Ovary (tissue), 9 donors: ENCODE data around the gene ALPK3. TPM values are rescaled to one million over a fixed set of nuclear protein-coding genes. Genes with fewer than 3 reads are reported as not detected.

Experiments
- DNase-seq, 5 donors: peaks; one replicate each; pipeline ENCODE4 v3.0.0-alpha.2; 2019 to 2020
- H3K27ac ChIP-seq, 2 donors: fragments of 200-600 bp; one replicate each; pipeline versions ENCODE4 v1.5.1 to v1.8.0; 2019 to 2022
- H3K27me3 ChIP-seq: fragments of 200-600 bp; one replicate; pipeline ENCODE4 v1.8.0; 2022
- H3K36me3 ChIP-seq: fragments of 200-600 bp; sonication (generic); one replicate; pipeline ENCODE4 v1.5.1; 2019
- H3K4me1 ChIP-seq: one replicate; pipeline ENCODE4 v1.8.1; 2013; ENCODE audit warnings: mild to moderate bottlenecking, moderate library complexity; ENCODE audit not compliant: insufficient read depth
- H3K4me3 ChIP-seq: fragments of 200-600 bp; sonication (generic); one replicate; pipeline ENCODE4 v1.5.1; 2017
- H3K9me3 ChIP-seq, 2 donors: fragments of 200-600 bp in 1 of 2; sonication (generic) in 1 of 2; one replicate each; pipeline versions ENCODE4 v1.5.1 to v1.8.1; 2013 to 2019; ENCODE audit warnings: mild to moderate bottlenecking in 1 of 2, moderate library complexity in 1 of 2
- EP300 ChIP-seq: sonication (generic); formaldehyde crosslinking; IDR thresholded peaks from one replicate; pipeline ENCODE4 v1.6.1; 2017; ENCODE audit warnings: antibody characterized with exemption
- POLR2A ChIP-seq: fragments of 450-650 bp; IDR thresholded peaks from one replicate; pipeline ENCODE4 v1.6.1; 2017; ENCODE audit warnings: antibody characterized with exemption, mild to moderate bottlenecking, moderate library complexity
- WGBS, 3 donors: extraction: QIAGEN DNeasy Blood & Tissue Kit in 1 of 3; methylation state at CpG; one replicate each; pipeline versions ENCODE4 v1.1.5 to v1.1.7; 2013 to 2017; 5-methylcytosine and 5-hydroxymethylcytosine counted together
- intact Hi-C, 4 donors: fragments of 100-400 bp; cut with DNase I; formaldehyde crosslinking; loops; one replicate each; pipeline versions ENCODE4 v1.11.0 to v1.15.1; 2022 to 2023
- polyA plus RNA-seq, 2 donors: library from polyadenylated mRNA; stranded (reverse); fragments of 200-250 nt in 1 of 2; fragments of 350-450 nt in 1 of 2; fragmentation: Illumina TruSeq in 1 of 2; extraction: RNeasy Lipid Tissue Mini Kit (QIAGEN cat#74804) in 1 of 2; gene quantifications; one replicate each; pipeline ENCODE4 v1.2.3, GENCODE V29; 2013 to 2014
- total RNA-seq, 7 donors: library from RNA; depleted of rRNA in 2 of 7; stranded (reverse); fragments of >200 nt in 2 of 7; fragmentation: NEBNext Ultra II Directional in 3 of 7; extraction: Animal tissue kit (Norgen Biotek cat#: 25700) in 3 of 7; gene quantifications; one replicate each; pipeline versions ENCODE4 v1.1.0 to v1.2.4, GENCODE V29; 2016 to 2023
- TF ChIP-seq, protein P1 (sequence below), 3 donors: fragments of 450-650 bp in 2 of 3; fragments of 200-600 bp in 1 of 3; IDR thresholded peaks; one replicate each; pipeline versions ENCODE4 v1.5.1 to v1.8.0; 2016 to 2022; ENCODE audit warnings: antibody characterized with exemption in 3 of 3, mild to moderate bottlenecking in 1 of 3
- donor health status: DM: no; HTN: no; CAD: no; lungs with moderate emphysema.
- donor health status: DM: no; HTN: no; CAD: no.
- donor health status: Bipolar disorder and iron deficiency.
- donor health status: DM: yes; HTN: yes; CAD: no.
- donor health status: DM: no; HTN: no; CAD: no.
- donor health status: DM: yes; HTN: yes; CAD: no.

The ALPK3 gene
- total and polyA plus RNA-seq, 9 donors: 0.48 to 2.8 (median 1.0) TPM

- no peaks in the 10 kb centered on the region for H3K36me3 ChIP-seq
- 96 to 97% (median 96%) methylated on average over 1 of the region's 1 CpG for WGBS, 3 donors
- DNase-seq: no peak
- H3K9me3 ChIP-seq: no peaks in the 10 kb centered on the region
- H3K27ac ChIP-seq: no peak overlapping the region
- H3K4me1 ChIP-seq: no peaks in the 10 kb centered on the region
- TF ChIP-seq, protein P1, sequence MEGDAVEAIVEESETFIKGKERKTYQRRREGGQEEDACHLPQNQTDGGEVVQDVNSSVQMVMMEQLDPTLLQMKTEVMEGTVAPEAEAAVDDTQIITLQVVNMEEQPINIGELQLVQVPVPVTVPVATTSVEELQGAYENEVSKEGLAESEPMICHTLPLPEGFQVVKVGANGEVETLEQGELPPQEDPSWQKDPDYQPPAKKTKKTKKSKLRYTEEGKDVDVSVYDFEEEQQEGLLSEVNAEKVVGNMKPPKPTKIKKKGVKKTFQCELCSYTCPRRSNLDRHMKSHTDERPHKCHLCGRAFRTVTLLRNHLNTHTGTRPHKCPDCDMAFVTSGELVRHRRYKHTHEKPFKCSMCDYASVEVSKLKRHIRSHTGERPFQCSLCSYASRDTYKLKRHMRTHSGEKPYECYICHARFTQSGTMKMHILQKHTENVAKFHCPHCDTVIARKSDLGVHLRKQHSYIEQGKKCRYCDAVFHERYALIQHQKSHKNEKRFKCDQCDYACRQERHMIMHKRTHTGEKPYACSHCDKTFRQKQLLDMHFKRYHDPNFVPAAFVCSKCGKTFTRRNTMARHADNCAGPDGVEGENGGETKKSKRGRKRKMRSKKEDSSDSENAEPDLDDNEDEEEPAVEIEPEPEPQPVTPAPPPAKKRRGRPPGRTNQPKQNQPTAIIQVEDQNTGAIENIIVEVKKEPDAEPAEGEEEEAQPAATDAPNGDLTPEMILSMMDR (IDR thresholded peaks at IDR 0.05): no peak
- no peak for TF ChIP-seq POLR2A
- TF ChIP-seq EP300: no peak
- H3K27me3 ChIP-seq: no peaks in the 10 kb centered on the region
- H3K4me3 ChIP-seq: no peak overlapping the region
- intact Hi-C loops: no loop called here
Measured at GRCh38 chr15:84846269-84846668, 29.1 kb downstream of the ALPK3 start.

GRCh38 chr15:84847382-84847781 is 30.2 kb downstream of the ALPK3 start:
- Histone ChIP-seq H3K36me3 (no peaks in the 10 kb centered on the region), H3K4me3 (no peak overlapping the region), H3K9me3 (no peaks in the 10 kb centered on the region), H3K27ac (no peak overlapping the region), H3K27me3 (no peaks in the 10 kb centered on the region), H3K4me1 (no peaks in the 10 kb centered on the region)
- intact Hi-C loops: no loop called here
- DNase-seq: no peak
- TF ChIP-seq EP300: no peak
- TF ChIP-seq, protein P1 (IDR thresholded peaks at IDR 0.05): no peak

DNA sequence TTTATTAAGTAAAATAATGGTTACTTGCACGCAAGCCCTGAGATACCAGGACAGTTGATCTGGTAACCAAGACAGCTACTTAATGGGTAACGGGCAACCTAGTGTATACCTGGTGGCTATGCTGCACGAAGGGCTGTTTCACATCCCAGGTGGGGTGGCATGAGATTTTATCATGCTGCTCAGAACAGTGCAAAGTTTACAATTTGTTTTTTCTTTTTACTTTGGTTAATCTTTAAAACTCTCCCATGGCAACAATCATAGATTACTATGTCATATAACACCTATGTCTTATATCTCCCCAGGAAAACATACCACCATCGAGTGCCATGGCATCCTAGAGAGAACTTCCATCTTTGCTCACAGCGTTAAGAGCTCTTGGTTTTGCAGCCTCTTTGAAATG is 35.1 kb downstream of the ALPK3 start:
- Histone ChIP-seq H3K9me3 (no peaks in the 10 kb centered on the region), H3K4me1 (no peaks in the 10 kb centered on the region), H3K27ac (no peak overlapping the region), H3K36me3 (no peaks in the 10 kb centered on the region), H3K27me3 (no peaks in the 10 kb centered on the region), H3K4me3 (no peak overlapping the region)
- WGBS, 3 donors: 92 to 93% (median 93%) methylated on average over 5 of the region's 5 CpGs
- intact Hi-C loops: no loop called here
- no peak for DNase-seq
- TF ChIP-seq, protein P1 (IDR thresholded peaks at IDR 0.05): no peak
- TF ChIP-seq EP300 (no peak), POLR2A (no peak)

GRCh38 chr15:84855136-84855535 is 38.0 kb downstream of the ALPK3 start:
- no peaks in the 10 kb centered on the region for H3K4me1 ChIP-seq
- TF ChIP-seq EP300 (no peak), POLR2A (no peak)
- TF ChIP-seq, protein P1 (IDR thresholded peaks at IDR 0.05): no peak
- intact Hi-C loops: no loop called here
- DNase-seq: no peak
- no peaks in the 10 kb centered on the region for H3K27me3 ChIP-seq
- WGBS, 3 donors: 45 to 64% (median 59%) methylated on average over 9 of the region's 9 CpGs
- H3K27ac ChIP-seq: no peak overlapping the region
- H3K36me3 ChIP-seq: no peaks in the 10 kb centered on the region
- no peak overlapping the region for H3K4me3 ChIP-seq
- no peaks in the 10 kb centered on the region for H3K9me3 ChIP-seq

- TF ChIP-seq, protein P1 (IDR thresholded peaks at IDR 0.05): no peak
- no peak for TF ChIP-seq POLR2A
- TF ChIP-seq EP300: no peak
- Histone ChIP-seq H3K27ac (no peak overlapping the region), H3K27me3 (no peaks in the 10 kb centered on the region), H3K4me3 (no peak overlapping the region), H3K4me1 (no peaks in the 10 kb centered on the region), H3K36me3 (no peaks in the 10 kb centered on the region), H3K9me3 (no peaks in the 10 kb centered on the region)
- DNase-seq: no peak
- intact Hi-C loops: no loop called here
Measured at GRCh38 chr15:84855765-84856164, 38.6 kb downstream of the ALPK3 start.
